ENCODE results near the gene SPTBN1. TPM values are rescaled to one million over a fixed set of nuclear protein-coding genes. Genes with fewer than 3 reads are reported as not detected.

The SPTBN1 gene
- total and polyA plus RNA-seq, 2 donors (not counting 3 experiments of a cell fraction or from before 2014, with no cell fraction given) = 63.3 to 320 TPM

DNA sequence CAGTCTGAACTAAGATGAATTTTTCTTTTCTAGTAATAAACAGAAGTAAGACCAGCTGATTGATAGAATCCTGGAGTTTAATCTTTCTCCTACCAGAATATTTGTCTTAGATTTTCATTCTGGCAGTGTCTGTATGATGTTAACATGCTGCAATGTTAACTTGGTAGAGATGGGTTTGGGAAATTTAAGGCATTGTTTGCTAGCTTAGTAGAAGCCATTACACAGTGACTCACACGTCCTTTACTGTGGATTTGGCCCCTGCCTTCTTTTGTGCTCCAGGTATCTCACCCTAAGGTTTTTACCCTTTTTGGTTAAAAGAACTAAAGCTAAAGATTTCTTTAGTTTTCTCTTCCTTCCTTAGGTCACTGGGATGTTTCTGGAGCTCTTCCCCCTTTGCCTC, 84.1 kb downstream of the SPTBN1 start:
- FAIRE-seq (no peak), DNase-seq (ENCODE audit: low read depth, low spot score) (no peak)
- Histone ChIP-seq H3K4me3 (replicated peaks in 1 of 3; ENCODE audit: insufficient read depth in 1 of 3, low read depth in 1 of 3, low read length in 3 of 3) (no peak overlapping the region), H3K36me3 (ENCODE audit: control insufficient read depth in 2 of 2, extremely low read depth in 1 of 2, insufficient read depth in 2 of 2, low read length in 2 of 2) (peaks cover 0 to 2% of the 10 kb centered on the region in 2 experiments), H3K4me1 (ENCODE audit: control insufficient read depth, extremely low read depth, insufficient read depth, low read length) (peaks cover 5% of the 10 kb centered on the region), H3K79me2 (ENCODE audit: control insufficient read depth, insufficient read depth, low read length) (peaks cover 4% of the 10 kb centered on the region), H2AFZ (ENCODE audit: low read depth, low read length) (no peak overlapping the region), H4K20me1 (replicated peaks; ENCODE audit: control insufficient read depth, extremely low read depth, insufficient read depth, low read length) (peaks cover 3% of the 10 kb centered on the region), H3K9me3 (replicated peaks; ENCODE audit: control insufficient read depth, insufficient read depth, low read length) (no peaks in the 10 kb centered on the region), H3K27me3 (ENCODE audit: control insufficient read depth in 2 of 2, insufficient read depth in 2 of 2, low read length in 2 of 2) (no peaks in the 10 kb centered on the region), H3K9ac (replicated peaks; ENCODE audit: extremely low read depth, insufficient read depth, low read length) (no peak overlapping the region), H3K4me2 (ENCODE audit: insufficient read depth, low read length) (no peak overlapping the region), H3K9me1 (replicated peaks; ENCODE audit: control insufficient read depth, extremely low read depth, insufficient read depth, low read length) (no peaks in the 10 kb centered on the region), H3K27ac (ENCODE audit: insufficient read depth, low read depth, low read length) (no peak overlapping the region)
- intact Hi-C loops (cut with micrococcal nuclease) = no loop called here
- dilution Hi-C loops (cut with MboI; ENCODE audit: extremely low pct_ligation_motif_present, low sequenced_read_pairs) = no loop called here
- POLR2A ChIA-PET = no interaction called here
- BruUV-seq (replicated peaks) = no TSS peak
- CTCF ChIA-PET = interaction anchor here (1.3 to 2.0 kb wide), 2 partner anchors 9 kb away, joined by 3 to 5 read pairs; no protein-coding TSS in a partner anchor
- TF ChIP-seq, protein P1, sequence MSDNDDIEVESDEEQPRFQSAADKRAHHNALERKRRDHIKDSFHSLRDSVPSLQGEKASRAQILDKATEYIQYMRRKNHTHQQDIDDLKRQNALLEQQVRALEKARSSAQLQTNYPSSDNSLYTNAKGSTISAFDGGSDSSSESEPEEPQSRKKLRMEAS (IDR thresholded peaks at IDR 0.05; ENCODE audit: insufficient read depth, insufficient read length) = no peak
- TF ChIP-seq EZH2 (IDR thresholded peaks at IDR 0.05; ENCODE audit: borderline replicate concordance, low read depth, low read length, severe bottlenecking) = no peak
- TF ChIP-seq, protein P2, sequence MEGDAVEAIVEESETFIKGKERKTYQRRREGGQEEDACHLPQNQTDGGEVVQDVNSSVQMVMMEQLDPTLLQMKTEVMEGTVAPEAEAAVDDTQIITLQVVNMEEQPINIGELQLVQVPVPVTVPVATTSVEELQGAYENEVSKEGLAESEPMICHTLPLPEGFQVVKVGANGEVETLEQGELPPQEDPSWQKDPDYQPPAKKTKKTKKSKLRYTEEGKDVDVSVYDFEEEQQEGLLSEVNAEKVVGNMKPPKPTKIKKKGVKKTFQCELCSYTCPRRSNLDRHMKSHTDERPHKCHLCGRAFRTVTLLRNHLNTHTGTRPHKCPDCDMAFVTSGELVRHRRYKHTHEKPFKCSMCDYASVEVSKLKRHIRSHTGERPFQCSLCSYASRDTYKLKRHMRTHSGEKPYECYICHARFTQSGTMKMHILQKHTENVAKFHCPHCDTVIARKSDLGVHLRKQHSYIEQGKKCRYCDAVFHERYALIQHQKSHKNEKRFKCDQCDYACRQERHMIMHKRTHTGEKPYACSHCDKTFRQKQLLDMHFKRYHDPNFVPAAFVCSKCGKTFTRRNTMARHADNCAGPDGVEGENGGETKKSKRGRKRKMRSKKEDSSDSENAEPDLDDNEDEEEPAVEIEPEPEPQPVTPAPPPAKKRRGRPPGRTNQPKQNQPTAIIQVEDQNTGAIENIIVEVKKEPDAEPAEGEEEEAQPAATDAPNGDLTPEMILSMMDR (IDR thresholded peaks at IDR 0.05; ENCODE audit: extremely low read depth in 1 of 2, insufficient read depth in 1 of 2, low read depth in 1 of 2, low read length in 2 of 2) = no peak
- no peak for TF ChIP-seq MYC (IDR thresholded peaks at IDR 0.05; ENCODE audit: low read depth, low read length)
- TF ChIP-seq GATA2 (IDR thresholded peaks at IDR 0.05; ENCODE audit: insufficient read depth, insufficient read length, low read depth, low read length) = no peak
- no peak for TF ChIP-seq POLR2AphosphoS5 (IDR thresholded peaks at IDR 0.05; ENCODE audit: insufficient read depth, low read depth, low read length)
- no peak for TF ChIP-seq JUN (IDR thresholded peaks at IDR 0.05; ENCODE audit: borderline replicate concordance, insufficient read depth, insufficient read length, low read depth)
- TF ChIP-seq POLR2A (IDR thresholded peaks at IDR 0.05; ENCODE audit: low read depth, low read length) = no peak
- TF ChIP-seq FOS (IDR thresholded peaks at IDR 0.05; ENCODE audit: borderline replicate concordance, insufficient read depth, low read length) = no peak
